M059J (cell line): ENCODE results near the gene SERPINH1. TPM values are rescaled to one million over a fixed set of nuclear protein-coding genes. Genes with fewer than 3 reads are reported as not detected.

Experiments used
- DNase-seq: peaks from one replicate; pipeline ENCODE4 v3.0.0-alpha.2; 2012; ENCODE audit warnings: low read depth
- total RNA-seq: library from RNA; depleted of rRNA; stranded (reverse); fragments of >200 nt; shearing (Covaris generic); gene quantifications from 2 replicates; pipeline ENCODE4 v1.2.3, GENCODE V29; 2014

SERPINH1 gene
- total RNA-seq, 1 experiment from 2014 or later = 512 TPM

DNA sequence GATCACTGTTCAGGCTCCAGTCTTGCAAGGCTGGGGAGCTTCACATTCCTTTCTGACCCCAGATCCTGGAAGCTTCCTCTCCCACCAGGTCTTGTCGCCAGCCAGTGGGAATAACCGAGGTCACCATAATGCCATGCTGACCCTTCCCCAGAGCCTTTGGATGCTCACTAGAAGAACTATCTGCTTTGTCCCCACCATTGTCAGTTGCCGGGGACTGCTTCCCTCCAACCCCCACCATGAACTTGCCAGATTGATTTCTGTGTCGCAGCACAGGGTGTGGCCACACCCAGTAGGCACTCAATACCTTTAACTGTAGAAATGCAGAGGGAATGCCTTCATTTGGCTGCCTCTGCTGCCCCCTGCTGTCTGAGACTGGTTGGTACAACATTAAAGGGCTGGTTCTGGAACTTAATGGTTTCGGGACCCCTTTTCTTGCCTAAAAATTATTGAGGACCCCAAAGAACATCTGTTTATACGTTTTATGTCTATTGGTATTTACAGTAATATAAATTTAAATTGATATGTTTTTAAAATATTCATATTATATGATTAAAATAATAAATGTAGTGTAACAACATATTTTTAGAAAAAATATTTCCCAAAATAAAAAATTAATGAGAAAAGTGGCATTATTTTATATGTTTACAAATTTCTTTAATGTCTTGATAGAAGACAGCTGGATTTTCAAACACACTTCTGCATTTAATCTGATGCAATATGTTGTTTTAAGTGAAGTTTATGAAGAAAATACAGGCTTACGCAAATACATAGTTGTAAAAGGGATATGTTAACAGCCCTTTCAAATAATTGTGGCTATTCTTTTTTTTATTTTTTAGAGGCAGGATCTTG, 29.6 kb upstream of the SERPINH1 start:
- peak; percentile 66 for DNase-seq

- no peak for DNase-seq
Measured at GRCh38 chr11:75533896-75534258, 28.2 kb upstream of the SERPINH1 start.

DNA sequence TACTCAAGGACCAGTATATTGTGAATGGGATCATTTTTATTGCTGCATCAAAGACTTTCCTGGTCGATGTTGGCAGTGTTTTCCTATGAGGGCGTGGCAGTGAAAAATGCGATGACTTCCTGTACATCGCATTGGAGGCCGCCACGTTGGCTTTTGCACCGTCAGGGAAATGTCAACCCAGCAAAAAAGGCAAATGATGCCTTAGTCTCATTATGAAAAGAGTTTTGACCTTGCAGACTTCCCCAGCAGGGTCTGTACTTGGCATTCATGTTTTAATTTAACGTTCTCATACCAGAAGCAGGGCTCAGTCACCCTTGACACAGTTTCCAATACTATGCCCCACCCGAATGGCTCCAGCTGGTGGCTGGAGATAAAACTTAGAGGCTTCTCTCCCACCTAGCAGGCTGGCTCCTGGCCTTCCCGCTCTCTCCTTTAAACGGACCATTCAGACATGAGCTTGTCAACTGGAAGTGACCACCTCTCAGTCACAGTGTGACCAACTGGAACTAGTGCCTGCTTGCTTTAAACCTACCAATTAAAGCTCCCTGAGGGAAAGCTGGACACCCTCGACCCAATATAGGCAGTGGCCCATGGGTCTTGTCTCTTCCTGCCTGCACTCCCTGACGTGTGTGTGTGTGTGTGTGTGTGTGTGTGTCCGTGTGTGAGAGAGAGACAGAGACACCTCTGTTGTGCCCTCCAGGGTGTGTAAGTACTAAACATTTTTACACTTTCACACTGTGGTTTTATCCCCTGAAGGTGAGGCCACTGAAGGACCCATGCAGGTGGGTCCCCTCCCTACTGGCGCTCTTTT, 27.6 kb upstream of the SERPINH1 start:
- DNase-seq = no peak

DNA sequence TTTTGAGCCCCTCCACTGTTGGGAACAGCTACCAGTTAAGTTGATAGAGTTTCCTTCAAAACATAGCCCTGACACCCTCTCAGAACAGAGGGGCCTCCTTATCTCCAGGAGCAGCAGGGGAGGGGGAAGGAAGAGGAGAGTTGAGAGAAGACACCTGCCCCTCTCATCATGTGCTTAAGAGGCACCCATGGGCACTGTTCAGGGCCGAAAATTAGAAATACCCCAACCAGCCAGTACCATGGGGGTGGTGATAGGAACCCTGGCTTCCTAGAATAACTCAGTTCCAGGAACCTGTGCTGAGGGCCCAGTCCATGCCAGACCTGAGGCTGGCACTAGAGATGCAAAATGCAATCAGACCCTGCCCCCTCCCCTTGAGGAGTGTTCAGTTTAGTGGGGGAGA, 27.0 kb upstream of the SERPINH1 start:
- no peak for DNase-seq

- peak; percentile 78 for DNase-seq
Measured at GRCh38 chr11:75536786-75537641, 25.0 kb upstream of the SERPINH1 start.

- DNase-seq = no peak
Measured at GRCh38 chr11:75537740-75538139, 24.3 kb upstream of the SERPINH1 start.

GRCh38 chr11:75538150-75538942, 23.7 kb upstream of the SERPINH1 start:
- no peak for DNase-seq

DNA sequence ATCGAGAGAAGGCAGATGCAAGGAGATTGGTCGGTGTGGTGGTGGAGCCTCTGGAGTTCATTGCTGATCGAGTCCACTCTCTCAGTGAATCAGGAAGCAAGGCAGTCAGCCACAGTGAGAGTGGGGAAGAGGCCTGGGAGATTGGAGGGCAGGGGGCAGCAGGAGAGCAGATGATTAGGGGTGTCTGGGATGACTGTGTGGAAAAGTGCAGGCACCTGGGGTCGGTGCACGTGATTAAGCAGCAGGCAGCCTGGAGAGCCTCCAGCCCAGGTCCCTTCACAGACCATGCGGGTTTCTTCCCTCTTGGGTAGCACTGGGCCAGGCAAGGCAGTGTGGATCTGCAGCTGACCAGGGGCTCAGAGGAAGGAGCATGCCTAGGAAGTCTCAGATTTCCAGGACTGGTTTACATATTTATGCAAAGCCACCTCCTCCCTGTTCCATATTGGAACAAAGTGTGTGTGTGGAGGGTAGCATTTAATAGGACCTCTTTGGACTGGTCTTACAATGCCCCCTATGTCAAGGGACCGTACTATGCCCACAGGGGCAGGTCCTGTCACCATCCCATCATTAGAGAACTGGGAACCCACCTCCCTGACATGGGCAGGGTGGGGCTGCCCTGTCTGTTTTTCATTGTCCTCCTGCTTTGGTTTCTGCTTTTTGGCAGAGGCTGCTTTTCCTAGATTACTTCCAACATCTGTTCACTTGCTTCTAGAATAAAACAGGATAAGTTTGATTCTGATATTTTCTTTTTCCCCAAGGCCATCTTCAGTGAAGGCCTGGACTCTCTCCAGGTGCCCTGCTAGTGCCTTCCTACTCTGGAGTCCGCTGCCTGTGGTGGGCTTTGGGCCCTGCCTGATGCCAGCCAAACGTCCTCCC, 22.4 kb upstream of the SERPINH1 start:
- no peak for DNase-seq

- DNase-seq = no peak
Measured at GRCh38 chr11:75541193-75542087, 20.6 kb upstream of the SERPINH1 start.

DNA sequence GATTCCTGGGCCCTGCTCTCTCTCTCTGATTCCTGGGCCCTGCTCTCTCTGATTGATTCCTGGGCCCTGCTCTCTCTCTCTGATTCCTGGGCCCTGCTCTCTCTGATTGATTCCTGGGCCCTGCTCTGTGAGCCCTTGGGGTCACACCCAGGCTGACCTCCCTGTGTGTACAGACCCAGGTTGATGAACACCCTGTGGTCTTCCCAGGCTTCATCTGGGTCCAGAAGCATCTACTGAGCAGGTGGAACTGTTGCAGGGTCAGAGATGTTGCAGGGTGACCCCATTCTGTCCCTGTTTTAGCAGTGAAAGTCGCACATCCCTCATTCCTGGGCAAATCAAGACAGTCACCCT, 20.0 kb upstream of the SERPINH1 start:
- no peak for DNase-seq

DNA sequence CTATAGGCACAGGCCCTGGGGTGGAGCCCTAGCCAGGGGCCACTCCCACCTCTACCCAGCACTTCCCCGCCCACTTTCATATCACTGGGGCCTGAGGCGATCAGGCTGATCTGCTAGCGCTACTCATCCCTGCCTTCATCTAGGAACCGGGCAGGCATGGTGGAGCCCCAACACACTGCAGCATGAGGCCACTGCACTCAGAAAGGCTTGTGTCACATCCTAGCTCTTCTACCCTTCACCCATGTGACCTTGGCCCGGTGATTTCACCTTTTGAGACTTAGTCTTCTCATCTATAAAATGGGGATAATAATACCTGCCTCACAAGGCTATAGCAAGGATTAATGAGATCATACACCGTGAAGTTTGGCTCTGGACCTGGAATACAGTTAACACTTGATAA, 18.2 kb upstream of the SERPINH1 start:
- DNase-seq = no peak

DNA sequence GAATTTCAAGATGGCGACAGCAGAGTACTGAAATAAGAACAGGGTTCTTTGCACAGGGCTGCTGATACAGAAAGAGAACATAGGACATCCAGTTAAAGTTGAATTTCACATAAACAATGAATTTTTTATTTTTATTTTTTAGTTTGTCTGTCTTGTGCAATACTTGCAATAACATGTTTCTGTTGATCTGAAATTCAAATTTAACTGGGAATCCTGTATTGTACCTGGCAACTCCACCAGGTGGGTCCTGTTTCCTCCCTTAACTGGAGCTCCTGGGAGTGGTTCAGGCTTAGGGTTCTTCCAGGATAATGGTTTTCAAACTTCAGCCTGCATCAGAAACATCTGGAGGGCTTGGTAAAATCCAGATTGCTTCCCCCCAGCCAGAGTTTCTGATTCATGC, 14.9 kb upstream of the SERPINH1 start:
- no peak for DNase-seq

DNA sequence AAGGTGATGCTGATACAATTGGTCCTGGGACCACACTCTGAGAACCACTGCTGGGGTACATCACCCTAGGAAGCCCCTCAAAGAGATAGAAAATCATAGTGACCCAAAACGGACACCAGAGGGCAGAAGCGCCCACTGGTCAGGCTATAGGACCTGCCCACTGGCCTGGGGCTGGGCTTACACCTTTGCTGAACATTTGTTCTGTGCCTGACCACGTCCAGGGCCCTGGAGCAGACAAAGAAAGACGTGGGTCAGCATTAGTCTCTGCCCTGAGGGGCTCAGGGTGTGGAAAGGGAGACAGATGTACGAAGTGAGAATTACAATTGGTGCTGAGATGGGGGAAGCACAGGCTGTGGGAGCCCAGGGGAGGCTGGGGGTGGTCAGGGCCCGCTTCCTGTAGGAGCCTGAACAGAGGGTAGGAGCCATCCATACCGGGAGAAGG, 14.4 kb upstream of the SERPINH1 start:
- DNase-seq = peak; percentile 58

GRCh38 chr11:75548595-75549272, 13.3 kb upstream of the SERPINH1 start:
- DNase-seq = no peak

DNA sequence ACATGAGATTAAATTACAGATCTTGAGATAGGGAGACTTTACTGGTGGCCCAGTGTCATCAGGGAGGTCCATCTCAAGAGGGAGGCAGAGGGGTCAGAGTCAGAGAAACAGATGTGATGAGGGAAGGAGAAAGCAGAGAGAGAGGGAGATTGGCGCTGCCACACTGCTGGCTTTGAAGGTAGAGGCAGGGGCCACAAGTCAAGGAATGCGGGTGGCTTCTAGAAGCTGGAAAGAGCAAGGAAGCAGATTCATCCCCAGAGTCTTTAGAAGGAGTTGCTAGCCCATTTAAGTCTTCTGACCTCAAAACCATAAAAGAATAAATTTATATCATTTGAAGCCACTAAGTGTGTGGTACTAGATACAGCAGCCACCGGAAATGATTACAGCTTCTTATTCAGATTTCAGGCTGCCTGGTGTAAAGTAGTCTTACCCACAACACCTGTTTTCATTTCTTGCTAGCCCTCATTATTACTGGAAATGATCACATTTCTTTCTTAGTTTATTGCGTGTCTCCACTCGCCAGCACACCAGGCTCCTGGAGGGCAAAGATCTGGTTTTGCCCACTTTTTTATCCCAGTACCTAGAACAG, 12.6 kb upstream of the SERPINH1 start:
- no peak for DNase-seq

DNA sequence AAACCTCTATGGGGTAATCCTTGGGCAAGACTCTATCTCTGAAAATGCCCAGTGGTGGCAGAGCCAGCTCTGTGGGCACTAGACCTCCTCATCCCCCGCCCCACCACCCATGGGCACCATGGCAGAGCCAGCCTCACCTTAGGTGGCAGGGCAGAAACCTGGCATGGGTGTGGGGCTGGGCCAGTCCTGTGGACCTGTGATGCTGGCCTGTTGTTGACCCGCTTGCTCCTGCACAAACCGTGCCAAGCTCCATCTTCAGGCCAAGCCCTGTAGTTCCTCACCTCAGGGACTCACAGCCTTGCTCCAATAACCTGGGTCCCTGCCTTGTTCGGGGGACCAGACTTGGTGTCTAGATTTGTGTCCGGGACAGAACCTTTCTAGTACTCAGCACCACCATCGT, 8.9 kb upstream of the SERPINH1 start:
- DNase-seq = no peak

DNA sequence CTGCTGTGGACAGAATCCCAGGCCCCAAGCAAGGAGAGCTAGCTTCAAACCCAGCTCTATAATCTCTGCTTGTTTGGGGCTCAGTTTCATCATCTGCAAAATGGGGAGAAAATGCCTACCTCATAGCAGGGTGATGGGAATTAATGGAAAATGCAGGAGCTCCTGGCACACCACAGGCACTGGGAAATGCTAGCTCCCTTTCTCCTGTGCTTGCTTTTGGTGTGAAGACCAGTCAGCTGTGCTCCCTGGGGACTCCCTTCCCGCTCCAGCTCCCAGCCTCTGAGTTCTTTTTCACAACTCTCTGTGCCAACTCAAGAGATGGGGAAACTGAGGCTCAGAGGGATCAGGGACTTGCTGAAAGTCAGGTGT, 8.2 kb upstream of the SERPINH1 start:
- no peak for DNase-seq

DNA sequence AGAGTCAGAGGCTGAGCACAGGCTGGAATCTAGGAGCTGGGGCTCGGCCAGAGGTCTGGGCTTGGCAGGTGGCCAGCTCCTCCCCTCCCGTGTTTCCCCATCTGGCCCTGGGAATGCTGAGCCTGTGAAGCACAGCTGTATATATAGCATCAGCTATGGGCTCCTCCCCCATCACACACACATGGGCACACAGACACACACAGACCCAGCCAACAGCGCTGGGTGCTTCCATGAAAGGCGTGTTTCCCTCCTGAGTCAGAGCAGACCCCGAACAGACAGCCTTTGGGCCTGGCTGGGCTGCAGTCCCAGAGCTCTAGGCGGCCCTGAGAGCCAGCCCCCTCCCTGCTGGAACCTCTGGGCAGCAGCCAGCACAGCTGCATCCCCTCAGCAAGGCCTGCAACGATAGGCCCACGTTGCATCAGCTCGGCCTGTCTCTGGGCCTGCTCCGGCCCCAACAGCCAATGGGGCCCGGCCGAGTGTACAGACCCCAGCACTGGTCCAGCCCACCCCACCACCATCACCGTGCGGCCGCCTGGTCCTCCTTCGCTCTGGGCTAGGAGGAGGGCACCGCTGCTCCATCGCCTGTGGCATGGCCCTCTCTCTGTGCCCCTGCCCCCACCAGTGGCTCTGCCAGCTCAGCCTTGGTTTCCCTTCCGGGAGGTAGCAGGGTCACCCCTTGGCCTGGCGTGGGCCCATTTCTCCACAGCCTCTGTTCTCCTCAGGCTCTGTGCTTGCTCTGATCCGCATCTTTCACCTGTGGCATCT, 7.6 kb upstream of the SERPINH1 start:
- DNase-seq = no peak
